Fibroblast of mammary gland (primary cell): ENCODE measurements around the gene HEPN1.

ENCODE experiments used
- DNase-seq: peaks from one replicate; pipeline ENCODE4 v3.0.0-alpha.2; 2010; ENCODE audit warnings: low read depth
- H3K4me3 ChIP-seq: 2 replicates; pipeline ENCODE4 v1.5.1; 2011; ENCODE audit warnings: low read depth, mild to moderate bottlenecking, low read length, moderate library complexity; ENCODE audit not compliant: control insufficient read depth
- TF ChIP-seq, protein P1 (sequence below): conservative IDR thresholded peaks from 2 replicates; pipeline ENCODE4 v1.5.1; 2011; ENCODE audit warnings: low read depth, low read length, inconsistent platforms; ENCODE audit not compliant: control insufficient read depth, insufficient read depth

Gene HEPN1

DNA sequence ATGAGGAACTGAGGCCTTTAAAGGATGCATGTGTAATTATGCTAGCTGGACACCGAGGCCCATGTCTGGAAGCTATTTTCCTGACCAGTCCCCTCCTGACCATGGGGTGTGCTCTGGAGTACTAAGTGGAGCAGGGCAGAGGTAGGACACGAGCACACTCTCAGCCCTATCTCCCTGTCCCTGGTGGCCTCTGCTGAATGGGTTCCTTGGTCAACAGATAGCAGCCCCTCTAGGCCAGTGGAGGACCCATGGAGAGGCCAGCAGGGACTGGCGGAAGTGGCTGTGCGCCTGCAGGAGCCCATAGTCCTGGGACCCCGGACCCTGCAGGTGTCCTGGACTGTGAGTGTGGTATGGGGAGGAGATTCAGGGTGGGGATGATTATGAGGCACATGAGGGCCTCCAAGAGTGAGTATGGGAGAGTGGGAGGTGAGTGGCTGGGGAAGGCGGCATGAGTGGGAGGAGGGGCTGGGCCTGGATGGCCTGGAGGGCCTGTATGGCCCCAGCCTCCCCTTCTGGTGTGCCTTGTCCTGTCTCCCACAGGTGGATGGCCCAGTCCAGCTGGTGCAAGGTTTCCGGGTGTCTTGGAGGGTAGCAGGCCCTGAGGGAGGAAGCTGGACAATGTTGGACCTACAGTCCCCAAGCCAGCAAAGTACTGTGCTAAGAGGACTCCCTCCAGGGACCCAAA lies 44.3 kb upstream of the HEPN1 start:
- TF ChIP-seq, protein P1, sequence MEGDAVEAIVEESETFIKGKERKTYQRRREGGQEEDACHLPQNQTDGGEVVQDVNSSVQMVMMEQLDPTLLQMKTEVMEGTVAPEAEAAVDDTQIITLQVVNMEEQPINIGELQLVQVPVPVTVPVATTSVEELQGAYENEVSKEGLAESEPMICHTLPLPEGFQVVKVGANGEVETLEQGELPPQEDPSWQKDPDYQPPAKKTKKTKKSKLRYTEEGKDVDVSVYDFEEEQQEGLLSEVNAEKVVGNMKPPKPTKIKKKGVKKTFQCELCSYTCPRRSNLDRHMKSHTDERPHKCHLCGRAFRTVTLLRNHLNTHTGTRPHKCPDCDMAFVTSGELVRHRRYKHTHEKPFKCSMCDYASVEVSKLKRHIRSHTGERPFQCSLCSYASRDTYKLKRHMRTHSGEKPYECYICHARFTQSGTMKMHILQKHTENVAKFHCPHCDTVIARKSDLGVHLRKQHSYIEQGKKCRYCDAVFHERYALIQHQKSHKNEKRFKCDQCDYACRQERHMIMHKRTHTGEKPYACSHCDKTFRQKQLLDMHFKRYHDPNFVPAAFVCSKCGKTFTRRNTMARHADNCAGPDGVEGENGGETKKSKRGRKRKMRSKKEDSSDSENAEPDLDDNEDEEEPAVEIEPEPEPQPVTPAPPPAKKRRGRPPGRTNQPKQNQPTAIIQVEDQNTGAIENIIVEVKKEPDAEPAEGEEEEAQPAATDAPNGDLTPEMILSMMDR = no peak
- no peak overlapping the region for H3K4me3 ChIP-seq
- DNase-seq = no peak

DNA sequence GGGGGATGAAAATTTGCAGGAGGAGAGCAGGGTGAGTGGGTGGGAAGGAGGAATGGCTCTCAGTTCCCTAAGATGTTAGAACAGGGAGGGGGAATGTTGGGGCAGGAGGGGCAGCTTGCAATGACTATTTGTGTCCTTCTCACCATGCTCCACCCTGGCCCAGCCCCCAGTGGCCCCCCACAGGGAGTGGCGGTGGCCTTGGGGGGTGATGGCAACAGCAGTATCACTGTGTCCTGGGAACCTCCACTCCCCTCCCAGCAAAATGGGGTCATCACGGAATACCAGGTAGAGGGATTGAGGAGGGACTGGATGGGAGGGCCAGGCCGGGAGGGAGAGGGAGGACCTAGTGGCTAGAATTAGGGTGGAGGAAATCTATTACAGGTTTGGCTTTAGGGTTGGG lies 43.6 kb upstream of the HEPN1 start:
- peak overlapping the region; percentile 65 for H3K4me3 ChIP-seq
- TF ChIP-seq, protein P1 = no peak
- no peak for DNase-seq

DNA sequence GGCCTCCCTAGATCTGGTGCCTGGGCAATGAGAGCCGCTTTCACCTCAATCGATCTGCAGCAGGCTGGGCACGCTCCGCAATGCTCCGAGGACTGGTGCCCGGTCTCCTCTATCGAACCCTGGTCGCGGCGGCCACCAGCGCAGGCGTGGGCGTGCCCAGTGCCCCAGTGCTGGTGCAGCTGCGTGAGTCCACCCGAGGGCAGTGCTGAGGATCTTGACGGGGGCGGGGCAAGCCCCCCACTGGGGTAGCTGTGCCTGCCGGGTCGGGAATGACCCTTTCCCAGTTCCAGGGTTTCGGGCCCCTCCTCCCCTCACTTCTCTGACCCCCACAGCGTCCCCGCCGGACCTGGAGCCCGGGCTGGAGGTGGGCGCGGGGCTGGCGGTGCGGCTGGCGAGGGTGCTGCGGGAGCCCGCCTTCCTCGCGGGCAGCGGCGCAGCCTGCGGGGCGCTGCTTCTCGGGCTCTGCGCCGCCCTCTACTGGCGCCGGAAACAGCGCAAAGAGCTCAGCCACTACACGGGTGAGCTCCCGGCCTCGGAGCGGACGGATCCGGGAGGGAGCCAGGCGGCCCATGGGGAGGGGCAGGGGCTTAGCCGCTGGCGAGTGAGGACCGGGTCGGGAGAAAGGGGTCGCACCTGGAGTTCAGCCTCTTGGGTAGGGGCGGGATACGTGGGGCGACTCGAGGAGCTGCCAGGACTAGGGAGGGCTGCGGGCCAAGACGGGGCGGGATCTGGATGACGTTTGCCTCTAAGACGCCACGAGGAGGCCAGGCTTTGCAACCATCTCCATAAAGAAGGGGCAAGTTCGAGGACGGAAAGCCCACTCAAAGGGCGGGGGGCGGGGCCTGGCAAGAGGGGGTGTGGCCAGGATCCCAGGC lies 42.9 kb upstream of the HEPN1 start:
- peak overlapping the region; percentile 65 for H3K4me3 ChIP-seq
- DNase-seq = peak; percentile 95
- TF ChIP-seq, protein P1 = peak; percentile 41

DNA sequence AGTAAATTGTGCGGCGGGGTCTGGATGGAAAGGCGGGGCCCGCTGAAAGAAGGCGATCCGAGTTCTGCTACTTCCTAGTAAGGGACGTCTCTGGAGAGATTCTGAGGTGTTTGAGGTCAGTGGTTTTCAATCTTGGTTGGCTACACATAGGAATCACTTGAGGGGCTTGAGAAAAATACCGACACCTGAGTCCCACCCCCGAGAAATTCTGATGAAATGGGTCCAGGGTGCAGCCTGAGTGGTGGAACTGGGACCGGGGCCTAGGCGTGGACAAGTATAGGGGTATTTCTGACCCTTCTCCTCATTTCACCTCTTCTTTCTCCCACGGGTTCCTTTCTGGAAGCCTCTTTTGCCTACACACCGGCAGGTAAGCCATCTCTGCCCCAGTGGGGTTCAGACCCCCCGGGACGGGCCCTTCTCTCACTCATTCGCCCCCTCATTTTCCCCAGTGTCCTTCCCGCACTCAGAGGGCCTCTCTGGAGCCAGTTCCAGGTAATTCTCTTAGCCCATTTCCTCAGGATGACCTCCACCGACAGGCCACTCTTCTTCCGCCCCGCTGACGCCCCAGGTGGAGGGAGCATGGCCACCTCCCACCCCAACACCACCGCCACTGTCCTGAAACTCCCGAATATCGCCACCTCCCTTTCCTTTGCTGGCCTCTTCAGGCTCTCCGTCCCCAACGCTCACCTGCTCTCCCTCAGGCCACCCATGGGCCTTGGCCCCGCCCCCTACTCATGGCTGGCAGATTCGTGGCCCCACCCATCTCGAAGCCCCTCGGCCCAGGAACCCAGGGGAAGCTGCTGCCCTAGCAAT lies 42.0 kb upstream of the HEPN1 start:
- H3K4me3 ChIP-seq = peak overlapping the region; percentile 65
- DNase-seq = no peak
- TF ChIP-seq, protein P1 = no peak

DNA sequence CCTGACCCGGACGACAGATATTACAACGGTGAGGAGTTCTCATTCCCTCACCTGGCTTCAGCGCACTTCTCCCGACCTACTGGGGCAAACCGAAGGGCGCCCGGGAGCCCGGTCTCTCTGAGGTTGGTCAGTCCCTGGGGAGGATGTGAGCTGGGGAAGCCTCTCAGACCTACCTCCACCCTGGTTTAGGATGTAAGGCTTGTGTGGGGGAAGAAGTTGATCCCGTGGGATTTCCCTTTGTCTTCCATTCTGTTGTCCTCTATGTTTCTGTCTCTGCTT lies 41.5 kb upstream of the HEPN1 start:
- TF ChIP-seq, protein P1 = no peak
- H3K4me3 ChIP-seq = peak overlapping the region; percentile 65
- DNase-seq = no peak

DNA sequence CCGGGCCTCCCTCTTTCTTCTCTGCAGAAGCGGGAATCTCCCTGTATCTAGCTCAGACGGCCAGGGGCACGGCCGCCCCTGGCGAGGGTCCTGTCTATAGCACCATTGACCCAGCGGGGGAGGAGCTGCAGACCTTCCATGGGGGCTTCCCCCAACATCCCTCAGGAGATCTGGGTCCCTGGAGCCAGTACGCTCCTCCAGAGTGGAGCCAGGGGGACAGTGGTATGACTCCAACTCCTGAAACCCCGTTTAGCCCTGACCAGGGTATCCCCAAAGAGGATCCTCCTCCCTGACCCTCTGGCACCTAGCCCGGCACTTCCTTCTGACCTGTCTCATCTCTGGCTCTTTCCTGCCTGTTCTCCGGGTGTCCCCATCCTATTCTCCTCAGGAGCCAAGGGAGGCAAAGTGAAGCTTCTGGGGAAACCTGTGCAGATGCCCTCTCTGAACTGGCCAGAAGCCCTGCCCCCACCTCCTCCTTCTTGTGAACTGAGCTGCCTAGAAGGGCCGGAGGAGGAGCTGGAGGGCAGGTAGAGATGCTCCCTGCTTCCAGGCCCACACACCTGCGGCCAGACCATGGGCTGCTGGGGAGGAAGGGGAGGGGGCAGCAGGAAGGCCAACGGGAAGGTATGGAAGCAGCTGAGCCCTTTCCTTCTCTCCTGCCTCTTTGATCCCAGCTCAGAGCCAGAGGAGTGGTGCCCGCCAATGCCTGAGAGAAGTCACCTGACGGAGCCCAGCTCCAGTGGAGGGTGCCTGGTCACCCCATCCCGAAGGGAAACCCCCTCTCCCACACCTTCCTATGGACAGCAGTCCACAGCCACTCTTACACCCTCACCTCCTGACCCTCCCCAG lies 40.9 kb upstream of the HEPN1 start:
- no peak for DNase-seq
- H3K4me3 ChIP-seq = peak overlapping the region; percentile 65

More for the DNA sequence above, 40.9 kb upstream of the HEPN1 start:
- TF ChIP-seq, protein P1 = no peak
